Hepatocyte (in vitro differentiated cells): ENCODE data around the gene FAM76B. TPM values are rescaled to one million over a fixed set of nuclear protein-coding genes. Genes with fewer than 3 reads are reported as not detected.

Experiments
- DNase-seq: peaks from one replicate; pipeline ENCODE4 v3.0.0-alpha.2; 2016; ENCODE audit warnings: low spot score
- H2AFZ ChIP-seq: fragments of 200-600 bp; sonication (generic); 2 replicates; pipeline ENCODE4 v1.6.0; 2016; ENCODE audit warnings: antibody characterized with exemption, mild to moderate bottlenecking
- H3K27ac ChIP-seq: fragments of 200-600 bp; sonication (generic); 2 replicates; pipeline ENCODE4 v1.5.1; 2016; ENCODE audit warnings: mild to moderate bottlenecking
- H3K27me3 ChIP-seq: fragments of 200-600 bp; sonication (generic); 2 replicates; pipeline ENCODE4 v1.6.1; 2016
- H3K36me3 ChIP-seq: fragments of 200-600 bp; sonication (generic); replicated peaks from 2 replicates; pipeline ENCODE4 v1.5.1; 2016; ENCODE audit warnings: low read depth; ENCODE audit not compliant: insufficient read depth
- H3K4me1 ChIP-seq: fragments of 200-600 bp; sonication (generic); 2 replicates; pipeline ENCODE4 v1.5.1; 2016; ENCODE audit warnings: mild to moderate bottlenecking, moderate library complexity; ENCODE audit not compliant: insufficient read depth
- H3K4me2 ChIP-seq: fragments of 200-600 bp; sonication (generic); 2 replicates; pipeline ENCODE4 v1.6.0; 2016
- H3K4me3 ChIP-seq: fragments of 200-600 bp; sonication (generic); 2 replicates; pipeline ENCODE4 v1.5.1; 2016; ENCODE audit warnings: mild to moderate bottlenecking
- H3K79me2 ChIP-seq: fragments of 200-600 bp; sonication (generic); 2 replicates; pipeline ENCODE4 v1.6.0; 2017; ENCODE audit warnings: mild to moderate bottlenecking
- H3K9me2 ChIP-seq: fragments of 200-600 bp; sonication (generic); replicated peaks from 2 replicates; pipeline ENCODE4 v1.6.0; 2017; ENCODE audit warnings: mild to moderate bottlenecking; ENCODE audit not compliant: insufficient read depth
- H3K9me3 ChIP-seq: fragments of 200-600 bp; sonication (generic); 2 replicates; pipeline ENCODE4 v1.5.1; 2016; ENCODE audit warnings: low read depth, mild to moderate bottlenecking
- H4K20me1 ChIP-seq: fragments of 200-600 bp; sonication (generic); 2 replicates; pipeline ENCODE4 v1.6.0; 2016; ENCODE audit warnings: mild to moderate bottlenecking; ENCODE audit not compliant: insufficient read depth, poor library complexity, severe bottlenecking
- CTCF ChIP-seq: fragments of 200-600 bp; sonication (generic); IDR thresholded peaks from 2 replicates; pipeline ENCODE4 v1.5.1; 2016; ENCODE audit warnings: antibody characterized with exemption, mild to moderate bottlenecking; ENCODE audit not compliant: poor library complexity
- EZH2 ChIP-seq: fragments of 200-600 bp; sonication (generic); IDR thresholded peaks from 2 replicates; pipeline ENCODE4 v1.6.1; 2016; ENCODE audit warnings: antibody characterized with exemption, mild to moderate bottlenecking, borderline replicate concordance
- EZH2phosphoT487 ChIP-seq: fragments of 200-600 bp; sonication (generic); IDR thresholded peaks from one replicate; pipeline ENCODE4 v1.6.1; 2018; ENCODE audit warnings: antibody characterized with exemption, mild to moderate bottlenecking, low read depth, moderate library complexity; ENCODE audit not compliant: unreplicated experiment, severe bottlenecking
- WGBS: methylation state at CpG from one replicate; pipeline ENCODE4 v1.1.6; 2016; ENCODE audit warnings: low lambda C conversion rate; ENCODE audit errors: missing lambda C conversion rate; 5-methylcytosine and 5-hydroxymethylcytosine counted together
- polyA plus RNA-seq: library from polyadenylated mRNA; unstranded; fragments of >200 nt; fragmentation: Nextera tagmentation; extraction: Ambion mirVana; gene quantifications from 2 replicates; pipeline ENCODE4 v1.2.1, GENCODE V29; 2016
- total RNA-seq: library from RNA; depleted of rRNA; stranded (reverse); fragments of >200 nt; gene quantifications from 2 replicates; pipeline ENCODE4 v1.2.3, GENCODE V29; 2014

Gene FAM76B
- total and polyA plus RNA-seq, 2 experiments from 2014 or later = 15.6 to 32.0 TPM

DNA sequence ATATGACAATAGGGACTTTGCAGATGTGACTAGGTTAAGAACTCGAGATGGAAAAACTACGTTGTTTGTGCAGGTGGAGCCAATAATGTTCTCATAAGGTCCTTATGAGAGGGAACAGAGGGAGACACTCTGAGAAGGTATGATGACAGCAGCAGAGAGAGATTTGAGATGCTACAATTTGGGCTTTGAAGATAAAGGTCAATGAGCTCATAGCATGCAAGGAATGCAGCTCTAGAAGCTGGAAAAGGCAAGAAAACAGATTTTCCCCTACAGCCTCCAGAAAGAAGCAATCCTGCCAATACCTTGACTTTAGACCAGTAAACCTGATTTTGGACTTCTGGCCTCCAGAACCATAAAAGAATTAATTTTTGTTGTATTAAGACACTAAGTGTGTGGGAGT lies 21.1 kb downstream of the FAM76B start:
- WGBS = 74% methylated on average over 2 of the region's 2 CpGs
- no peaks in the 10 kb centered on the region for H3K4me1 ChIP-seq
- TF ChIP-seq CTCF (no peak), EZH2phosphoT487 (no peak), EZH2 (no peak)
- no peak overlapping the region for H3K27ac ChIP-seq
- H3K4me3 ChIP-seq = no peak overlapping the region
- no peak for DNase-seq
- no peak overlapping the region for H2AFZ ChIP-seq
- H4K20me1 ChIP-seq = no peaks in the 10 kb centered on the region
- no peaks in the 10 kb centered on the region for H3K79me2 ChIP-seq
- H3K9me2 ChIP-seq = no peaks in the 10 kb centered on the region
- no peaks in the 10 kb centered on the region for H3K36me3 ChIP-seq
- no peaks in the 10 kb centered on the region for H3K9me3 ChIP-seq
- H3K4me2 ChIP-seq = no peak overlapping the region
- no peaks in the 10 kb centered on the region for H3K27me3 ChIP-seq

- Histone ChIP-seq H3K9me3 (no peaks in the 10 kb centered on the region), H3K79me2 (no peaks in the 10 kb centered on the region), H3K9me2 (no peaks in the 10 kb centered on the region), H3K4me2 (no peak overlapping the region), H4K20me1 (no peaks in the 10 kb centered on the region), H3K4me1 (no peaks in the 10 kb centered on the region), H3K27ac (no peak overlapping the region), H3K36me3 (no peaks in the 10 kb centered on the region), H2AFZ (no peak overlapping the region), H3K4me3 (no peak overlapping the region), H3K27me3 (no peaks in the 10 kb centered on the region)
- no peak for TF ChIP-seq EZH2phosphoT487
- no peak for TF ChIP-seq EZH2
- TF ChIP-seq CTCF = no peak
- 91% methylated on average over 1 of the region's 1 CpG for WGBS
- DNase-seq = no peak
Measured at GRCh38 chr11:95767498-95767897, 22.1 kb downstream of the FAM76B start.

DNA sequence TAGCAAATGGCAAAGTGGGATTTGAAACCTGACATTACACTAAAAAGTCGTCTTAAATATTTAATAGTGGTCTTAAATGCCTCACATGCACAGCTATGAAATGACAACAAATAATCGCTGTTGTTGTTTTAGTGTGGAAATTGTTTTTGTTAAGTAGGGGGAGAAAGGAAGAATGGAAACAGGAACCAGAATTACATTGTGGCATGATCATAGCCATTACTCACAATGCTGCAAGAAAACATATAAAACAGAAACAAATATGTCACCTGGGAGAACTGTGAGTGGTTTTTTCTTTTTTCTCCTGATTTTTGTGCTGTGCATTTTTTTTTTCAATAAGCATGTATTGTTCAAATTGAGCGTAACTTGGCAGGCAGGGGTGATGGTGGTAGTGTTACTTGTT lies 22.9 kb downstream of the FAM76B start:
- Histone ChIP-seq H3K4me1 (no peaks in the 10 kb centered on the region), H3K79me2 (no peaks in the 10 kb centered on the region), H2AFZ (no peak overlapping the region), H3K4me2 (no peak overlapping the region), H3K9me2 (no peaks in the 10 kb centered on the region), H4K20me1 (no peaks in the 10 kb centered on the region), H3K27me3 (no peaks in the 10 kb centered on the region), H3K36me3 (no peaks in the 10 kb centered on the region), H3K4me3 (no peak overlapping the region), H3K27ac (no peak overlapping the region), H3K9me3 (no peaks in the 10 kb centered on the region)
- WGBS = 92% methylated on average over 3 of the region's 3 CpGs
- no peak for DNase-seq
- no peak for TF ChIP-seq CTCF
- TF ChIP-seq EZH2 = no peak
- no peak for TF ChIP-seq EZH2phosphoT487

DNA sequence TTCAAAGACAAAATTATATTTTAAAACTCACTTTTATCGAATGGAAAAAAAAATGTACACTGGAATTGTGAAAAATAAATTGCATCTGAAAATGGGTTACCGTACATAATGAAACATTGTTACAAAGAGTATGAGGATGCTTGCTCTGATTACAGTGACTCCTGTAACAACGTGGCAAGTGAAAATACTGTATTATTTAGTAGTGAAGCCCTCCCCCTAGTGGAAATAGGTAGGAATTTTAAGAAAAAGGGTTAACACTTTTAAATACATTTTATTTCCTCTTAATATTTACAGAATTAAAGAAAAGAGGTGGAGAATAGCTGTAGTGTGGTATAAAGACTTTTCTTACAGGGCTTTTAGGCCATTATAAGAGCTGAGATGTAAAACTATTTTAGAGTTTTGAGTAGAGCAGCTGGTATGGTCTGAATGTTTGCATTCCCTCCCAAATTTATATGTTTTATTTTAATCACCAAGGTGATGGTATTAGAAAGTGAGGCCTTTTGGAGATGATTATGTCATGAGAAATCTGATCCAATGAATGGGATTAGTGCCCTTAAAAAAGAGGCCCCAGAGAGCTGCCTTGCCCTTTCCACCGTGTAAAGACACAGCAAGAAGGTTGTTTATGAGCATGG lies 25.2 kb downstream of the FAM76B start:
- Histone ChIP-seq H3K79me2 (no peaks in the 10 kb centered on the region), H3K4me2 (no peak overlapping the region), H3K27ac (no peak overlapping the region), H3K4me3 (no peak overlapping the region), H3K9me2 (no peaks in the 10 kb centered on the region), H3K36me3 (no peaks in the 10 kb centered on the region), H2AFZ (no peak overlapping the region), H3K4me1 (no peaks in the 10 kb centered on the region), H3K27me3 (no peaks in the 10 kb centered on the region), H4K20me1 (no peaks in the 10 kb centered on the region), H3K9me3 (no peaks in the 10 kb centered on the region)
- TF ChIP-seq CTCF (peak; percentile 77), EZH2phosphoT487 (no peak)
- peak; percentile 74 for DNase-seq
- 14% methylated on average over 4 of the region's 4 CpGs for WGBS
